EL (cell line): ENCODE data around the gene NUCB1.
A peak's percentile ranks its signal among the peaks of the same experiment; 100 is the strongest.
"Not testable (repeated sequence)": the region's sequence is repeated elsewhere in the genome, so short reads cannot be mapped to it uniquely, and the experiment has no call there.

ENCODE experiments used
- DNase-seq: peaks from one replicate; pipeline ENCODE4 v3.0.0-alpha.2; 2016

NUCB1 gene

GRCh38 chr19:48874303-48875135 is 25.6 kb upstream of the NUCB1 start:
- peak; percentile 86 for DNase-seq

- peak; percentile 35 for DNase-seq
These were observed 23.8 kb upstream of the NUCB1 start for GRCh38 chr19:48876043-48876981.

- DNase-seq: no peak
These were observed 22.3 kb upstream of the NUCB1 start for GRCh38 chr19:48877855-48878195.

GRCh38 chr19:48878196-48879024 is 21.7 kb upstream of the NUCB1 start:
- peak; percentile 24 for DNase-seq

GRCh38 chr19:48879025-48879637 is 21.0 kb upstream of the NUCB1 start:
- no peak for DNase-seq

GRCh38 chr19:48879696-48880095 is 20.4 kb upstream of the NUCB1 start:
- DNase-seq: not testable (repeated sequence)

GRCh38 chr19:48881741-48882657 is 18.1 kb upstream of the NUCB1 start:
- DNase-seq: no peak

- DNase-seq: no peak
These were observed 16.4 kb upstream of the NUCB1 start for GRCh38 chr19:48883726-48884125.

- DNase-seq: no peak
These were observed 12.1 kb upstream of the NUCB1 start for GRCh38 chr19:48887861-48888612.

GRCh38 chr19:48889496-48889895 is 10.6 kb upstream of the NUCB1 start:
- DNase-seq: not testable (repeated sequence)

- DNase-seq: no peak
These were observed 9.6 kb upstream of the NUCB1 start for GRCh38 chr19:48890551-48890950.

GRCh38 chr19:48895226-48895625 is 4.9 kb upstream of the NUCB1 start:
- DNase-seq: no peak

GRCh38 chr19:48896191-48896720 is 3.9 kb upstream of the NUCB1 start:
- DNase-seq: peak; percentile 40

- DNase-seq: no peak
These were observed 2.9 kb upstream of the NUCB1 start for GRCh38 chr19:48897181-48897580.

- DNase-seq: not testable (repeated sequence)
These were observed 744 bp upstream of the NUCB1 start for GRCh38 chr19:48899386-48899749.

GRCh38 chr19:48900477-48901406 is 630 bp downstream of the NUCB1 start:
- DNase-seq: peak; percentile 29

GRCh38 chr19:48902291-48902690 is 2.2 kb downstream of the NUCB1 start:
- not testable (repeated sequence) for DNase-seq

- not testable (repeated sequence) for DNase-seq
These were observed 3.7 kb downstream of the NUCB1 start for GRCh38 chr19:48903788-48904187.

- DNase-seq: no peak
These were observed 5.6 kb downstream of the NUCB1 start for GRCh38 chr19:48905664-48906063.
